Fibroblast of the aortic adventitia (primary cell): Measurements from ENCODE around the gene MVB12B. TPM values are rescaled to one million over a fixed set of nuclear protein-coding genes. Genes with fewer than 3 reads are reported as not detected.

ENCODE experiments used
- DNase-seq: peaks from one replicate; pipeline ENCODE4 v3.0.0-alpha.2; 2010; ENCODE audit warnings: low read depth
- H3K4me3 ChIP-seq: 2 replicates; pipeline ENCODE4 v1.5.1; 2011; ENCODE audit warnings: low read depth, mild to moderate bottlenecking, control low read depth, low read length, moderate library complexity
- total RNA-seq: library from RNA; depleted of rRNA; stranded (reverse); fragments of >200 nt; gene quantifications from 2 replicates; pipeline ENCODE4 v1.2.3, GENCODE V29; 2012; ENCODE audit warnings: low replicate concordance
- TF ChIP-seq, protein P1 (sequence below): IDR thresholded peaks from 2 replicates; pipeline ENCODE4 v1.5.1; 2011; ENCODE audit warnings: mild to moderate bottlenecking, low read length, control low read depth, inconsistent platforms; ENCODE audit not compliant: insufficient read depth

MVB12B gene
- total RNA-seq, 1 donor: 3.5 TPM

DNA sequence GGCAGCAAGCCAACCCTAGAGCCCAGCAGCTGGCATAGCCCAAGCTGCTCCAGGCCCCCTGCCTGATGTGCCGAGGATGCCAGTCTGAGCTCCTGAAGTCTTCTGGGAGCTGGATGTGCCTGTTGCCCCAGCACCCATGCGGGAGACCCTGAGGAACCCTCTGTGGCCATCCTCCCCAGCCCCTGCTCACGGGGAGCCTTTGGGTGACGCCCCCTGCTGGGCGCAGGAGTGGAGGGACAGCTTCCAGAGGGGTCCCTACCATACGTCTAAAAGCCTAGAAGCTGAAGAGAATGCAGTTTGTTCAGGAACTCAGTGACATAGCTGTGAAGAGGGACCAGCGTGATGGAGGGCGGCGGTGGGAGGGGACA lies 33.1 kb upstream of the MVB12B start:
- TF ChIP-seq, protein P1, sequence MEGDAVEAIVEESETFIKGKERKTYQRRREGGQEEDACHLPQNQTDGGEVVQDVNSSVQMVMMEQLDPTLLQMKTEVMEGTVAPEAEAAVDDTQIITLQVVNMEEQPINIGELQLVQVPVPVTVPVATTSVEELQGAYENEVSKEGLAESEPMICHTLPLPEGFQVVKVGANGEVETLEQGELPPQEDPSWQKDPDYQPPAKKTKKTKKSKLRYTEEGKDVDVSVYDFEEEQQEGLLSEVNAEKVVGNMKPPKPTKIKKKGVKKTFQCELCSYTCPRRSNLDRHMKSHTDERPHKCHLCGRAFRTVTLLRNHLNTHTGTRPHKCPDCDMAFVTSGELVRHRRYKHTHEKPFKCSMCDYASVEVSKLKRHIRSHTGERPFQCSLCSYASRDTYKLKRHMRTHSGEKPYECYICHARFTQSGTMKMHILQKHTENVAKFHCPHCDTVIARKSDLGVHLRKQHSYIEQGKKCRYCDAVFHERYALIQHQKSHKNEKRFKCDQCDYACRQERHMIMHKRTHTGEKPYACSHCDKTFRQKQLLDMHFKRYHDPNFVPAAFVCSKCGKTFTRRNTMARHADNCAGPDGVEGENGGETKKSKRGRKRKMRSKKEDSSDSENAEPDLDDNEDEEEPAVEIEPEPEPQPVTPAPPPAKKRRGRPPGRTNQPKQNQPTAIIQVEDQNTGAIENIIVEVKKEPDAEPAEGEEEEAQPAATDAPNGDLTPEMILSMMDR: no peak
- DNase-seq: no peak
- no peak overlapping the region for H3K4me3 ChIP-seq

GRCh38 chr9:126294331-126295081 lies 32.1 kb upstream of the MVB12B start:
- DNase-seq: no peak
- no peak overlapping the region for H3K4me3 ChIP-seq
- TF ChIP-seq, protein P1: no peak

- TF ChIP-seq, protein P1: no peak
- no peak overlapping the region for H3K4me3 ChIP-seq
- no peak for DNase-seq
Measured at GRCh38 chr9:126295082-126295477, 31.5 kb upstream of the MVB12B start.

DNA sequence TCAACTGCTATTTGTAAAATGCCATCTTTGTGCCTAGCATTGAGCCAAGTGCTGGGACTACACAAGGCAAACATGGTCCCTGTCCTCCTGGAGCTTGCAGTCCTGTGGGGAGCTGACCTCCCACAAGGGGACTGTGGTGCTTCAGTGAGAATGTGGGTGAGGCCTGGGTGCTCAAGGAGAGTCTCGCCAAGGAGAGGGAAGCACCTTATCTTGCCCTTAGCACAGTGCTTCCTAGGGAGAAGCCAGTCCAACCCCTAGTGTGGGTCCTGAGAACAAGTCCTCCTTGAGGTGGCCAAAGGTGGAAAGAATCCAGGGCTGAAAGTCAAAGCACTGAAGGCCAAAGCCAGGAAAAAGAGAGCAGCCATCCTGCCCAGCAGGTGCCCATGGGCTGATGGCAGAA lies 31.1 kb upstream of the MVB12B start:
- no peak for DNase-seq
- TF ChIP-seq, protein P1: no peak
- H3K4me3 ChIP-seq: no peak overlapping the region

- no peak for DNase-seq
- TF ChIP-seq, protein P1: no peak
- no peak overlapping the region for H3K4me3 ChIP-seq
Measured at GRCh38 chr9:126295936-126296600, 30.6 kb upstream of the MVB12B start.

DNA sequence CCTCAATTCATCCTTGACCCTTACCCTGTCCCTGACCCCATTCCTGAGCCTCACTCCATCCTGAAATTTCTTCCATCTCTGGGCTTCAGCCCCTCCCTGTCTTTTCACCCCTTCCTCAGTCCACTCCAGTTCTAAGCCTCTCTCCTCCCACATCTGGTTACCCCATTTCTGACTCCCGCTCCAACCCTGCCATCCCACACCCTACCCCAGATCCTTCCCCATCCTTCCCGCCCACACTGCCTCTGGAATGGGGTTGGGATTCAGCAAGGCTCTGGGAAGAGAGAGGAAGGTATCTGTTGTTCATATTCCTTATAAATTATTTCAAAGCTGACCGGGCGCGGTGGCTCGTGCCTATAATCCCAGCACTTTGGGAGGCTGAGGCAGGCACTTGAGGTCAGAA lies 29.9 kb upstream of the MVB12B start:
- TF ChIP-seq, protein P1: no peak
- no peak for DNase-seq
- H3K4me3 ChIP-seq: no peak overlapping the region
